Activated CD8-positive, alpha-beta memory T cell treated with anti-CD3 and anti-CD28 coated beads, Interleukin-2, amount 50 U/mL, for 24 hours (primary cell): ENCODE measurements around the gene FAM187B.
"Not testable (repeated sequence)": the region's sequence is repeated elsewhere in the genome, so short reads cannot be mapped to it uniquely, and the experiment has no call there.

Source experiments
- DNase-seq: peaks from one replicate; pipeline ENCODE4 v3.0.0-alpha.2; 2020; ENCODE audit errors: extremely low read depth

Gene FAM187B

DNA sequence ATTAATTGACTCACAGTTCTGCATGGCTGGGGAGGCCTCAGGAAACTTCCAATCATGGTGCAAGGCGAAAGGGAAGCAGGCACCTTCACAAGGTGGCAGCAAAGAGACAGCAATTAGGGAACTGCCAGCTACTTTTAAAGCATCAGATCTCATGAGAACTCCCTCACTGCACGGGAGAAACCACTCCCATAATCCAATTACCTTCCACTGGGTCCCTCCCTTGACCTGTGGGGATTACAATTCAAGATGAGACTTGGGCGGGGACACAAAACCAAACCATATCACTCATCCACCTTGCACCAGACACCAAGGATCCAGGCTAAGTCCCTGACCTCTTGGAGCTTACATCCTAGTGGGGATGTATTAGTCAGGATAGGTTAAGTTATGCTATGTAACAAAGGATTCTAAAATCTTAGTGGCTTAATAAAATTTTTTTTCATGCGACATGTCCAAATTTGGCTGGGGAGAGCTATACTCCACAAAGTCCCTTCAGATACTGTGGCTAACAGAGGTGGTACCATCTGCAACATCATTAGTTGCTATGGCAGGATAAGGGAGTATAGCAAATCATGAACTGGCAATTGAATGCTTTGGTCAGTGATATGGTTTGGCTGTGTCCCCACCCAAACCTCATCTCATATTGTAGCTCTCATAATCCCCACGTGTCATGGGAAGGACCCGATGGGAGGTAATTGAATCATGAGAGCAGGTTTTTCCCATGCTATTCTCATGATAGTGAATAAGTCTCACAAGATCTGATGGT is 8.3 kb upstream of the FAM187B start:
- no peak for DNase-seq

DNA sequence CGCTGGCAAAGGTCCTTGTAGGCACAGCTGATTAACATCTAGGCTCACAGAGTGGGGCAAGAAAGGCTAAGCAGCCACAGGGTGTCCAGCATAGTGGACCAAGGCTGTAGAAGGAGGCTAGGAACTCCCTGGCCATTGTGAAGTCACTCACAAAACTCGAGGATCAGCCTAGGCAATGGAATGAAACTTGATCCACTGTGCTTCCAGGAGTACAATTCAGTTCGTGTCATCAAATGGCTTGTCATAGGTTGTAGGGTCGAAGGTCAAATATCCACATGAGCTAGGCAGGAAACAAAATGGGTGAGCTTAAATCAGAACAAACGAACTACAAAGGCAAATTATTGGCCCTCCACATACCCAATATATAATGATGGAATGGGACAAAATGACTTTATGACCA is 4.4 kb upstream of the FAM187B start:
- no peak for DNase-seq

DNA sequence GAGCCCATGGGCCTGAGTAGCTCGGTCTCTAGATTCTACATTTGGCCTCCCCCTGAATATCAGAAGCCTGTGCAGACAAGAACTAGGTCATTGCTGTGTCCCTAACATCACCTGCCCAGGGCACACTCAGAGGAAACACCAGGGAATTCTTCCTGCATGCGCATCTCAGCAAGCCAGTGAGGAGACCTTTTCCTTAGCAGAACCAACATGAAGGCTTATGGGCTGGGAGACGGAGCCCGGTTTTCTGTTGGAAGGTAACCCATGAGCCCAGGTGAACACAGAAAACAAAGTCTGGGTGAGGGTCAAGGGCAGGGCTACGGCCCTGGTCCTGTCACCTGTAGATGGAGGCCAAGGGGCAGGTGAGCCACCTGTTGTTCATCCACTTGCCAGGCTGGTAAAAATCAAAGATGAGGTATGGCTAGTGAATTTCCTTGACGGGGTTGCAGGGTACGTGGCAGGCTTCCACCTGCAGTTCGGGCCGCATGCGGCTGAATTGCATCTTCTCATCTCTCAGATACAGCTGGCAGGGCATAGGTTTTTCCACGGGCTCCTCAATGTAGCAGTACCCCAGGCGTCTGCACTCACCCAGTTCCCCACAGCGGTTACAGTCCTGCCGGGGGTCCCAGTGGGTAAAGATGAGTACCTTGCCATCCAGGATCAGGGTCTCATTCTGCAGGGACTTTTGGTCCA is 3.6 kb upstream of the FAM187B start:
- no peak for DNase-seq

DNA sequence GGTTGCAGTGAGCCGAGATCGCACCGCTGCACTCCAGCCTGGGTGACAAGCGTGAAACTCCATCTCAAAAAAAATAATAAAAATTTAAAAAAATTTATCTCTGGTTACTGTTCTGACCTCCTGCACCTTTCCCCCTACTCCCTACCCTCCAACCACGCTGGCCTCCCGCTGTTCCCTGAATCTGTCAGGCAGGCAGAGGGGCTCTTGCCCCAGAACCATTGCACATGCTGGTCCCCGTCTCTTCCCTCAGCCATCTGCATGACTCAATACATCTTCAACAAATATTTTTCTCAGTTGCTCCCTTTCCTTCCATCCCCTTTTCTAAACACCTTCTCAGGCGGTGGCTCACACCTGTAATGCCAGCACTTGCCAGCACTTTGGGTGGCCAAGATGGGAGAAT is 1.1 kb upstream of the FAM187B start:
- no peak for DNase-seq

DNA sequence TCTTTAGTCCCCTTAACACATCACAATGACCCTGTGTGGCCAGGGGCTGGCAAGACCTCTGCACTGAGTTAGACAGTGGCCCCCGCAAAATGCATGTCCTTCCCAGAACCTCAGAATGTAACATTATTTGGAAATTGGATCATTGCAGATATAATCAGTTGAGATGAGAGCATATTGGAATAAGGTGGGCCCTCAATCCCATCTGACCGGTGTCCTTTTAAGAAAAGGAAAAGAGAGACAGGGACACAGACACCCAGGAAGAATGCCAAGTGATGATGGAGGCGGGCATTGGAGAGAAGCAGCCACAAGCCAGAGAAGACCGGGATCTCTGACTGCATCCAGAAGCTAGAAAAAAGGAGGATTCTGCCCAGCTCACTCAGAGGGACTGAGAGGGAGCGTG is 1.8 kb downstream of the FAM187B start:
- DNase-seq: no peak

DNA sequence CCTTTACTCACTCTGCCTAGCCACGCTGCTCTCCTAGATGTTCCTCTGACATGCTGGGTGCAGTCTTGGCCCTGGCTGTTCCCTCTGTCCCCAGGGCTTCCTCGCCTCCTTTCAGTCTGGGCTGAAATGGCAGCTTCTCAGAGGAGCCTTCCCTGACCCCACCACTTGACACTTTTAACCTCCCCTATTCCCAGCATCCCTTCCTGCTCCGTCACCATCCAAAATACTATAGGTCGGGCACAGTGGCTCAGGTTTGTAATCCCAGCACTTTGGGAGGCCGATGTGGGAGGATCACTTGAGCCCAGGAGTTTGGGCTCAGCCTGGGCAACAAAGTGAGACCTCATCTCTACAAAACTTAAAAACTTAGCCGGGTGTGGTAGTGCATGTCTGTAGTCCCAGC is 2.6 kb downstream of the FAM187B start:
- no peak for DNase-seq

DNA sequence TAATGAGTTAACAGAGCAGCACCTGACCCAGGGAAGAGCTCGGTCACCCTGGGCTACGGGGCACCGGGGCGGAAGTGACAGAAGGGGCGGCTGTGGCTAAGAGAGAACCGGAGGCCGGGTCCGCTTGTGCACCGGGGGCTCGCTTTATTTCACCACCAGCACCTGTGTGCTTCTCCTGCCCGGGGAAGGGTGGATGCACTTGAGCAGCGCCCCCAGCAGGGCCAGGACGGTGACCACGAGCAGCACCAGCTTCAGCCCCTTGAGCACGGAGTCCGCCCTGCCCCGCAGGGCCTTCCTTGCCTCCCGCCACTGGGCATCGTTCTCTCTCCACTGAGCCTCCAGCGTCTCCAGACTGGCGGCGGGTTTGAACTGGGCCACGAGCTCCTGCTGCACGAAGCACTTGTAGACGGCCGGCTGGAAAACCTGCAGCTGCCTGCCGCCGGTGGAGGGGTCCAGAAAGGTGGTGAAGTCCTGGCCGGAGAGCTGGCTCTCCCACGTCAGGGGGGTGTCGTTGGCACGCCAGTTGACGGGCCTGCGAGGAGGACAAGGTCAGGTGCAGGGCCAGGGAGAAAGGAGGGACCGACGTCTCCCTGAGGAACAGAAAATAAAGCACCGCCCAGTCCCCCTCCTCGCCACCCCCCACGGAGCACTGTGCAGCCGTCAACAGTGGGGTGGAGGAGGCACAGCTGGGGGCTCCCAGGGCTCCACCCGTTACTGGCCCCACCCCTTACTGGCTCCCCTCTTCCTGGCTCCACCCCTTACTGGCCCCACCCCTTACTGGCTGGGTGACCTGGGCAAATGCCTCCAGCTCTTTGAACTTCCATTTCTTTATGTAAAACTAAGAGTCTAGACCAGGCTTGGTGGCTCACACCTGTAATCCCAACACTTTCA is 3.6 kb downstream of the FAM187B start:
- DNase-seq: no peak

DNA sequence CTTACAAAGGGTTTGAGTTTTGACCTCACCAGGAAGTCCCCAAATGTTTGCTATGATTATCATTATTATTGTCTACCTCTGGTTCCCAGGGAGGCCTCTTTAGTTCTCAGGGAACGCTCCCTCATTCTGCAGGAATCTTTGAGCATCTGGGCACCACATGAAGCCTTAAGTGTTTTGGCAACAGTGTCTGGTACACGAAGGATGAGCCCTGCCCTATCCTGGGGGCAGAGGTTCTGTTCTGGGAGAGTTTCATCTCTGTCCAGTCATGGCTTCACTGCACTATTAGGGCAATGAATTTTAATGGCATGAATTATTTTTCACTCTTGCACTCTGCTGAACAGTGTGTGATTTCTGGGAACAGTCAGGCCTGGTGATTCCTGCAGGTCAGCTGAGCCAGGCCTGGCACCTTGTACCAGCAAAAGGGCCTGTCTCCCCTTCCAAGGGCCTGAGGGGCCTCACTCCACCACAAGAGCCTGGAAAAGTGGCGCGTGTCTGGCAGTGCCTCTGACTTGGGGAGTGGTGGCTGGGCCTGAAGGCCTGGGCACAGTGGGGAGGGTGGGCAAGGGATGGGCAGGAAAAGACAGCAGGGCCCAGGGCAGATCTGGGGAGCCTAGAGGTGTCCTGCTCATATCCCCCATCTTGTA is 4.6 kb downstream of the FAM187B start:
- DNase-seq: no peak

DNA sequence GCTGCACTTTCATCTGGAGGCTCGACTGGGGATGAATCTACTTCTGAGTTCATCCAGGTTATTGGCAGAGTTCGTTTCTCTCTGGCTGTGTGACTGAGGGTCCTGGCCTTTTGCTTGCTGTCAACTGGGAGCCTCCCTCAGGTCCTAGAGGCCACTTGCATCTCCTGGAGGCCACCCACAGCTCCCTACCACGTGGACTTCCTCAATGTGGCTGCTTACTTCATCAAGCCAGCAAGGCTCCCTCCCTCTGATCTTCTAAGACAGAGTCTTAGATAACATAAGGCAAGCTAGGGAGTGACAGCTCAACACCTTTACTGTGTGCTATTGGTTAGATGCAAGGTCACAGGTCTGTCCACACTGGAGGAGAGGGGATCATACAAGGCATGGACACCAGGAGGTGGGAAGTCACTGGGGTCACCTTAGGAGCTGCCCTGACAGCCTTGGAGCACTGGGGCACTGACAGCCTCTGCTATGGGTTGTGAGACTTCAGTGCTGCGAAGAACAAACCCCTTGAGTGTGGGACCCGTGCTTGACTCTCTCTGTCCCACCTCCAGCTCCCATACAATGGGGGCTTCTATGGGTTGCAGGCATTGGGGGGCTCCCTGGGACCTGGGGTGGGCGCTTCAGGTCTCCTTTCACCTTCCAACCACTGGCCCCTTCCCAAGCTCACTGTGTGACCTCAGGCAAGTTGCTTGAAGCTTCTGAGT is 5.3 kb downstream of the FAM187B start:
- no peak for DNase-seq

DNA sequence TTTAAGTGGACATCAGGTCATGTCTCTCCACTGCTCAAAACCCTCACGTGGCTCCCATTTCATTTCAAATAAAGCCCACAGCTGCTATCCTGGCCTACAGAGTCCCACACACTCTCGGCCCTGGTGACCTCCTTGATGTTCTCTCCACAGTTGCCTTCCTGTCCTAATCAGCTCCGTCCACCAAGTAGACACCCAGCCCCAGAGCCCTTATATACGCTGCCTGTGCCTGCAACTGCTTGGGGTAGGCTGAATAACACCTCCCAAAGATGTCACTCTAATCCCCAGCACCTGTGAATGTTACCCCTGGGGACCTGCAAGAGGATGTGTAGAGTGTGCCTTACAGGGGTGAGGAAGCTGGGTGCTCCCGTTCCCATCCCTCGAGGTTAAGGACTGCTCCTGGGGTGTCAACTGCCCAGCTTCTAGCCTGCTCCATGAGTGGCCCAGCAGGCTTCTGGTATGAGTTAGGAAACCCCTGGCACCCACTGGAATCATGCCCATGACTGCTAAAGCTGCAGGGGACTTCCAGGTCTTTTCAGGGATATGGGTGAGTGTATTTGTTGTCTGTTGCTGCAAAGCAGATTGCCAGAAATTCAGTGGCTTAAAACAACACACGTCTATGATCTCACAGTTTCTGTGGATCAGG is 6.0 kb downstream of the FAM187B start:
- no peak for DNase-seq

DNA sequence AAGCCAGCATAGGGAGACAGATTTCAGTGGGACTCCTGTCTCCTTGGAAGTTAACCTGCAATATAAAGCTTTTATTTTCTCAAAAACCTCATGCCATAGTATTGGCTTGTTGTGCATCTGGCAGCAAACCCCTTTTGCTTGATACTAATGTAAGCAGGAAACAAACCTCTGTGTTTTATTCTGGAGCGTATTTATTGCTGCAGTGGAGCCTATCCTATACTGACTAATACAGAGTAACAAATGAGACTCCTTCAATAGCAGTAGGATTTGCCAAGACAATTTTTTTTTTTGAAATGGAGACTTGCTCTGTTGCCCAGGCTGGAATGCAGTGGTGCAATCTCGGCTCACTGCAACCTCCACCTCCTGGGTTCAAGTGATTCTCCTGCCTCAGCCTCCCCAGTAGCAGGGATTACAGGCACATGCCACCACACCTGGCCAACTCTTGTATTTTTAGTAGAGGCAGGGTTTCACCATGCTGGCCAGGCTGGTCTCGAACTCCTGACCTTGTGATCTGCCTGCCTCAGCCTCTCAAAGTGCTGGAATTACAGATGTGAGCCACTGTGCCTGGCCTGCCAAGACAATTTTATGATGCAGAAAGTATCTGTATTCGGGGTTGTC is 7.5 kb downstream of the FAM187B start:
- DNase-seq: not testable (repeated sequence)

DNA sequence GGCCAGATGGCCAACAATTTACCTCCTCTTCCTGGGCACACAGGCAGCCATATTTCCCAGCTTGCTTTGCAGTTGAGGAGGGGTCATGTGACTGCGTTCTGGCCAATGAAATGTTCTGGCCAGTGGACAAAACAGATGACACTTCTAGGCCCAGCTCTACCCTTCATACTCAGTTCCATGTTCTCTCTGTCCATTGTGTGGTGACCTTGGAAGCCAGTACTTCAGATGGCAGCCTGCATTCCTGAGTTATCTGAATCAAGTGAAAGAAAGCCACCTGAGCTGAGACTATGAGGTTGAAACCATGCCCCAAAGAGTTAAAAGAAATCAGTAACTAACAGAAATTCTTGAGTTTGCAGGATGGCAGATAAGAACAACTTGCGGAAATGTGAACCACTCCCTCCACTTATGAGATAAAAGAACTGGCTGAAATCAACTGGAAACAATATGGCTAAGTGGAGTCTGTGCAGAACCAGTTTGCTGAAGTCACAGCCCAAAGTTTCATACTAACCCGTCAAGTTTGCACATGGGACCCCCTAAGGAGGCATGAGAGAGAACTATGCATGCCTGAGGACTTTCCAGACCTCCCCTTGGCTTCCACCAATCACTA is 8.1 kb downstream of the FAM187B start:
- DNase-seq: no peak

DNA sequence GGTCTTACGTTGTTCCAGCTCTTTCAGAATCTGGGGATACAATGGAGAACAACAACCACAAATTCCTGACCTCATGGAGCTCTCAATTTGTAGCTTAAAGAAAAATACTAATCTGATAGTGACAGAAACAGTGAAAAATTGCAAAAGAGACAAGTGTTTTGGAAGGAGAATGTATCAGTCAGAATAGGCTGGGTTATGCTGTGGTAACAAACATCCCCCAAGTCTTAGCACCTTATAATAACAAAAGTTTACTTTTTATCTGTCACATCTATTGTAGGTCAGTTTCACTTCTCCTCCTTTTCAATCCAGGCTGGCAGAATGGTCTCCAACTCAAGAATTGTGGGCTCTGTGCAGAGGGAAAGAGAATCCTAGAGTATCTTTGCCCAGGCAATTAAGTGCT is 9.5 kb downstream of the FAM187B start:
- DNase-seq: no peak

DNA sequence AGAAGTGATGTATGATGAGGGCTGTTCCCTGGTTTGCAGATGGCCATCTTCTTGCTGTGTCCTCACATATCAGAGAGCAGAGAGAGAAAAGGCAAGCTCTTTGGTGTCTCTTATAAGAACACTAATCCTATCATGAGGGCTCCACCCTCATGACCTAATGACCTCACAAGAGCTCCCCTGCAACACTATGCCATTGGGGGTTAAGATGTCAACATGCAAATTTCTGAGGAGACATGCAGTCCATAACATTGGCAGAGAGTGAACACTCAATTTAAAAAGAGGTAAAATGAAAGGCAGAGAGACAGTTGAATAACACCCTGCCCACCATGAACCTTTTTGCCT is 10.9 kb downstream of the FAM187B start:
- DNase-seq: no peak

DNA sequence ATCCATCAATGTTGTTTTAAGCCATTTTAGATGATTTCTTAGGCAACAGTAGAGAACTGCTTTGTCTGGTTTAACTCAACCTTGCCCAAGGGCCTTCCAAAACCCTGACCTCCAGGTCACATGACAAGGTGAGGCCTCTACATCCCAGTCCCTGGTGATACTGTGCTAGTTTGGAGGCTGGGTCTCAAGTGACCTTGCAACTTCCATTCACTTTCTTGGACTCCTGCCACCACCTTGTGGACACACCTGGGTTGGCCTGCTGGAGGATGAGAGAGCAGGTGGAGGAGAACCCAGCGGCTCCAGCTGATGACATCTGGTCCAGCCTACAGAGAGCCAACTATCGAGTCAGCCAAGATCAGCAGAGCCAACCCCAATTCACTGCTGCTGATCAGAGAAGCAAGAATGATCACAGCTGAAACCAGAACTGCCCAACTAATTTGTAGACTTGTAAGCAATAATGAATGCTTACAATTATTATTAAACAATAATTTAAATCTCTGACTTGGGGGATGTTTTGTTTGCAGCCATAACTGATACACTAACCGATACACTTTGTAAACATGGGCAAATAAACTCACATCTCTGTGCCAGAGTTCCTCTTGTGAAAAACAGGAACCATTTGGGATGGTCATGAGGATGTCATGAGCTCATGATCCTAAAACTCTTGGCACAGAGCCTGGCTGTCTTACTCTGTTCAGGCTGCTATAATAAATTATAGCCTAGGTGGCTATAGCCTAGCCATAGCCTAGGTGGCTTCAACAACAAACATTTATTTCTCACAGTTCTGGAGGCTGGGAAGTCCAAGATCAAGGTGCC is 11.5 kb downstream of the FAM187B start:
- no peak for DNase-seq

DNA sequence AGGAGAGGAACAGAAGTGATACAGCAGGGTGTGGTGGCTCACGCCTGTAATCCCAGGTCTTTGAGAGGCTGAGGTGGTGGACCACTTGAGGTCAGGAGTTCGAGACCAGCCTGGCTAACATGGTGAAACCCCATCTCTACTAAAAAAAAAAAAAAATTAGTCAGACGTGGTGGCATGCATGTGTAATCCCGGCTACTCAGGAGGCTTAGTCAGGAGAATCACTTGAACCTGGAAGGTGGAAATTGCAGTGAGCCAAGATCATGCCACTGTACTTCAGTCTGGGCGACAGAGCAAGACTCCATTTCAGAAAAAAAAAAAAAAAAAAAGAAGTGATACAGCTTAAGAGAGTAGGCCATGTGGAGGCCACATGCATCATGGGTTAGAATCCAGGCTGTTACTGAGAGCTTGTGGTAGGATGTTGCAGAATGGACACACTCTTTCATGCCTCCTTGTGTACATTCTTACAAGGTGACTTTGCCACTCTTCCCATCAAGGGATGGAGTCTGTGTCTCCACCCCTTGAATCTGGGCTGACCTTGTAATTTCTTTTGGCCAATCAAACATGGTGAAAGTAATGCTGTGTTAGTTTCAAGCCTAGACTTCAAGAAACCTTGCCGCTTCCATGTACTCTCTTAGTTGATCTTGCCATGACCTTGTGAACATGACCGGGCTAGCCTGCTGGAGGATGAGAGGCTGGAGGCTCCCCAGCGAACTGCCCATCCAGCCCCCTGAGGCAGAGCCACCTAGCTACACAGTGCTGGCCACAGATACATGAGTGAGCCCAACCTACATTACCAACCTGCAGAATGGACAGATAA is 12.3 kb downstream of the FAM187B start:
- no peak for DNase-seq

DNA sequence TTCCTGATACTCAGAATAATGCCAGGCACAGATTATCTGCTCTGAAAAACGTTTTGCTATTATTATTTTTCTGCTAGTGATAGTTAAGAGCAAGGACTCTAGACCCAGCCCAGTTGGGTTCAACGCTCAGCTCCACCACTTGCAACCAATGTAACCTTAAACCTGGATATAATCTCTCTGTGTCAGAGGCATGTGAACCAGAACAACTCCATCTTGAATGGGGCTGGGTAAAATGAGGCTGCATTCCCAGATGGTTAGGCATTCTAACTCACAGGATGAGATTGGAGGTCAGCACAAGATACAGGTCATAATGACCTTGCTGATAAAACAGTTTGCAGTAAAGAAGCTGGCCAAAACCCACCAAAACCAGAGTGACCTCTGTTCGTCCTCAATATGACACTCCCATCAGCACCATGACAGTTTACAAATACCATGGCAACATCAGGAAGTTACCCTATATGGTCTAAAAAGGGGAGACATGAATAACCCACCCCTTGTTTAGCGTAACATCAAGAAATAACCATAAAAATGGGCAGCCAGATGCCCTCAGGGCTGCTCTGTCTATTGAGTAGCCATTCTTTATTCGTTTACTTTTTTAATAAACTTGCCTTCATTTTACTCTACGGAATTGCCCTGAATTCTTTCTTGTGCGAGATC is 13.6 kb downstream of the FAM187B start:
- DNase-seq: no peak
